Measurements from ENCODE around the gene DPP9. TPM values are rescaled to one million over a fixed set of nuclear protein-coding genes. Genes with fewer than 3 reads are reported as not detected.

DPP9 gene
- total and polyA plus RNA-seq, 2 of the 13 experiments (the other 11 are each of a cell fraction or from before 2014, with no cell fraction given) = 8.4 to 25.8 TPM

- TF ChIP-seq ZBED4 (CRISPR knock-in tag; IDR thresholded peaks at IDR 0.05; ENCODE audit: borderline replicate concordance) (no peak), KDM4B (CRISPR knock-in tag; IDR thresholded peaks at IDR 0.05) (no peak), ZNF256 (CRISPR knock-in tag; conservative IDR thresholded peaks at IDR 0.05) (no peak), U2AF1 (optimal IDR thresholded peaks at IDR 0.05; ENCODE audit: low read depth, low read length) (no peak), SKI (IDR thresholded peaks at IDR 0.05; ENCODE audit: partially characterized antibody) (peak; percentile 44), CSRNP1 (CRISPR knock-in tag; IDR thresholded peaks at IDR 0.05) (no peak), BCL3 (CRISPR knock-in tag; IDR thresholded peaks at IDR 0.05) (0 out of 2 replicates have a peak, but pooled peaks have one; percentile 61), LCORL (IDR thresholded peaks at IDR 0.05) (no peak), LCORL (CRISPR knock-in tag; IDR thresholded peaks at IDR 0.05) (peak; percentile 58; the same call in 1 of the 2 replicates), THAP9 (CRISPR knock-in tag; IDR thresholded peaks at IDR 0.05; ENCODE audit: borderline replicate concordance) (peak; percentile 41; the same call in 1 of the 2 replicates), FOXO4 (CRISPR knock-in tag; conservative IDR thresholded peaks at IDR 0.05) (no peak), RBAK (CRISPR knock-in tag; IDR thresholded peaks at IDR 0.05) (no peak), PATZ1 (CRISPR knock-in tag; IDR thresholded peaks at IDR 0.05) (peak; percentile 40), NR2F2 (IDR thresholded peaks at IDR 0.05; ENCODE audit: borderline replicate concordance, low read depth) (no peak), ETV5 (CRISPR knock-in tag; IDR thresholded peaks at IDR 0.05; ENCODE audit: borderline replicate concordance) (peak; percentile 52)
Observed at GRCh38 chr19:4669723-4670480, 53.7 kb downstream of the DPP9 start, which contains the start of gene MYDGF (continued).
